Stromal cell of bone marrow (primary cell): ENCODE data around the gene OTUB1.

Experiments used
- DNase-seq: peaks from one replicate; pipeline ENCODE4 v3.0.0-alpha.2; 2012; ENCODE audit warnings: low read depth

OTUB1 gene

DNA sequence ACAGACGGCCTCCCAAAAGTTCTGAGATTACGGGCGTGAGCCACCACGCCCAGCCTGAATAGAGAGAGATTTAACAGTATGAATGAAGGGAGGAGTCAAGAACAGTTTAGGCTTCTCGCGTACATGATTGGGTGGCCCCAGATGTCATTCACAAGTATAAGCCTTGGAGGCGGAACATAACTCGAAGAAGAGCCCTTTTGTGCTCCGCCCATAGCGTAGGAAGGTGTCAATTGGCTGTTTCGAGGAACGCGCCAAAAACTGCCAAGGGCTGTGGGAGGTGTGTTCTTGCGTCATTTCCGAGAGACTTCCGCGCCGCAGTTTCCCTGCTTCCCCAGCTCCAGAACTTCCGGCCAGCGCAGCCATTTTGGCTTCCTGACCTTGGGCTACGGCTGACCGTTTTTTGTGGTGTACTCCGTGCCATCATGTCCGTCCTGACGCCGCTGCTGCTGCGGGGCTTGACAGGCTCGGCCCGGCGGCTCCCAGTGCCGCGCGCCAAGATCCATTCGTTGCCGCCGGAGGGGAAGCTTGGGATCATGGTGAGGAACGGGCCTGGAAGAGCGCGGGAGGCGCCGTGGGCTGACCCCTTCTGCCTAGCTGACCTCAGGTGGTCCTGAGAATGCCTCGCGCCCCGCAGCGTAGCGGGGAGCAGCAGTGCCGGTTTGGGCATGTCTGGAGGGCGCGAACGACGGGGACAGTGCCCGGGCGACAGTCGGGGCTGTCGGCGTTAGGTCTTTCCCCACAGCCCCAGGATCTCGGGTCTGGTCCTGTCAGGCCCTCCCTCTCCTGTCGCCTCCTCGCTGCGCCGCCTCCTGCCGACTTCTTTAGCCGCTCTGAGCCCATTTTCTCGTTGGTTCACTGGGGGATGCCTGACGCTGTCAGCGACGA lies 11.7 kb upstream of the OTUB1 start, which contains the start of gene COX8A:
TSS of gene COX8A (plus strand) at position 362 of the 885 bp plus-strand sequence. CDS start at position 423, 61 bp downstream.
- DNase-seq: peak; percentile 100

DNA sequence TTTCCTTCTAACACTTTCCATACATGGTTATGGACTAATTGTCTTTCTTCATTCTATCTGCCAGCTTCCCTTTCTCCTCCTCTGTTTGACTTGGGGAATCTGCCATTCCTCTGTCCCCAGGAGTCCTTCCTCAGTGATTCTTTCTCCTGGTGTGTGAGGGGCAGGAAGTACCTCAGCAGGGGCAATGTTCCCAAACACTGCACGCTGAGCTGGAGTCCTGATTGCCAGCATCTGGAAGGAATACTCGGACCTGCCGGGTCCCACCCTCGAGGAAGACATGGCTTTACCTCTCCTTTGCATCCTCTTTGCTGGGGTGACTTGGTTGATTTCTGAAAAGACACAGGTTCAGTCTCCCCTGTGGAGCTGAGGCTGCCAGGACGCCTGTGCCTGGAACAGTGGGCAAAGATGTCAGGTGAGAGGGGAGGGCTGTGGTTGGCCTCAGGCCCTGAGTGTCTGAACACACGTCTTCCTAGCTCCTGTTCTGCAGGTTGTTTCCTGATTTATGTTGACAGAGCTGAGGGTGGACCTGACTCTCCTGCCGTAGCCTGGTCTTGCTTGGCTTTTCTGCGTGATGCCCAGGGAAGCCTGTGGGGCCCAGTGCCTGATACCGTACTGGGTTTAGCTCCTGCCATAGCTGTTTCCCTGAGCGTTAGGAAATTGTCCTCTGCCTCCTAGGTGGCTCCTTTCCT lies 7.5 kb upstream of the OTUB1 start:
- DNase-seq: no peak

DNA sequence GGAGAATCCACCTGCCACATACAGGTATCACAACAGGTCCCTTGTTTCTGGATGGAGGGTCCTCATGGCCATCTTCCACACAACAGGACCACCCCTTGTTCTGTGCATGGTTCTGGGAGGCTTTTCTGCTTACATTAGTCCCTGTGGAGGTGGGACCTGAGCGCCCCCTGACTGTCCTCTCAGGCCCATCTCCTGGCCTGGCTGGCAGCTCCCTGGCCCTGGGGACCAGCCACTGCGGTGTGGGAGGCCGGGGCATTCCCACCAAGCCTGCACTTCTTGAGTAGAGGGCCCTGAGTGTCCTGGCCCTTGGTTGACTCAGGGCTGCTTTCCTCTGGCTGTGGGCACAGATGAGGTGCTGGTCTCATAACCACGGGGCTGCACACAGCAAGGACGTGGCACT lies 6.8 kb upstream of the OTUB1 start:
- no peak for DNase-seq

GRCh38 chr11:63985812-63986155 lies 454 bp upstream of the OTUB1 start:
- DNase-seq: no peak

GRCh38 chr11:63986932-63987513 lies 785 bp downstream of the OTUB1 start:
- no peak for DNase-seq

- no peak for DNase-seq
Measured at GRCh38 chr11:63991558-63991957, 5.3 kb downstream of the OTUB1 start.

DNA sequence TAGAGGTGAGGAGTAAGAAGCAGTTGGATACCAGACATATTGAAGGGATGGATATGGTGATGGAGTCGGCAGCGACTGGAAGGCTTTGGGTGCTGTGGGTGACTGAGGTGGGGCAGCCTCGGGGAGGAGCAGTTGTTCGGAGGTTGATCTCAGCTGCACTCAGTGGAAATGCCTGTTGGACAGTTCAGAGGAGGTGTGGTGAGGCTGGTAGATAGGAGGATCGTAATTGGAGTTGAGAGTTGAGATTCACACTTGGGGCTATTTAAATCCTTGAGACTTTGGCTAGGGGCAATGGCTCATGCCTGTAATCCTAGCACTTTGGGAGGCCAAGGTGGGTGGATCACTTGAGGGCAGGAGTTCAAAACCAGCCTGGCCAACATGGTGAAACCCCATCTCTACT lies 6.9 kb downstream of the OTUB1 start:
- DNase-seq: no peak

DNA sequence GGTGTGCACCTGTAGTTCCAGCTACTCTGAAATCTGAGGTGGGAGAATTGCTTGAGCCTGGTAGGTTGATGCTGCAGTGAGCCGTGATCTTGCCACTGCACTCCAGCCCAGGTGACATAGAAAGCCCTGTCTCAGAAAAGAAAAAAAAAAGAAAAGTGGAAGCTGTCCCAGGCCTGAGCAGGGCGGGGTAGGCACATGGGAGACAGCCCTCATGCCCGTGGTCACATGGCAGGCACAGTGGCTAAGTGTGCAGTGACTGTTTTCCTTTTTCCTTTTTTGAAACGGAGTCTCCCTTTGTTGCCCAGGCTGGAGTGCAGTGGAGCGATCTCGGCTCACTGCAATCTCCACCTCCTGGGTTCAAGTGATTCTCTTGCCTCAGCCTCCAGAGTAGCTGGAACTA lies 7.8 kb downstream of the OTUB1 start:
- DNase-seq: no peak

DNA sequence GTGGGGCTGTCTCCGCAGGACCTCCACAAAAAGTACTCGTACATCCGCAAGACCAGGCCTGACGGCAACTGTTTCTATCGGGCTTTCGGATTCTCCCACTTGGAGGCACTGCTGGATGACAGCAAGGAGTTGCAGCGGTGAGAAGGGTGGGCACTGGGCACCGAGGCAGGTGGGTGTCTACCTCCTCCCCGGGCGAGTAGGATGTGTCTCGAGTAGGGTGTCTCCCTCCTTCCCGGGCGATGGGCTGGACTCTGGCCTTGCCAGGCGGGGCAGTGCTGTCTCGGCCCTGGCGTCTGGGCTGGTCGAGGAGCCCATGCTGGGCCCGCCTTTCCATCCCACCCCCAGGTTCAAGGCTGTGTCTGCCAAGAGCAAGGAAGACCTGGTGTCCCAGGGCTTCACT lies 10.3 kb downstream of the OTUB1 start:
- no peak for DNase-seq

DNA sequence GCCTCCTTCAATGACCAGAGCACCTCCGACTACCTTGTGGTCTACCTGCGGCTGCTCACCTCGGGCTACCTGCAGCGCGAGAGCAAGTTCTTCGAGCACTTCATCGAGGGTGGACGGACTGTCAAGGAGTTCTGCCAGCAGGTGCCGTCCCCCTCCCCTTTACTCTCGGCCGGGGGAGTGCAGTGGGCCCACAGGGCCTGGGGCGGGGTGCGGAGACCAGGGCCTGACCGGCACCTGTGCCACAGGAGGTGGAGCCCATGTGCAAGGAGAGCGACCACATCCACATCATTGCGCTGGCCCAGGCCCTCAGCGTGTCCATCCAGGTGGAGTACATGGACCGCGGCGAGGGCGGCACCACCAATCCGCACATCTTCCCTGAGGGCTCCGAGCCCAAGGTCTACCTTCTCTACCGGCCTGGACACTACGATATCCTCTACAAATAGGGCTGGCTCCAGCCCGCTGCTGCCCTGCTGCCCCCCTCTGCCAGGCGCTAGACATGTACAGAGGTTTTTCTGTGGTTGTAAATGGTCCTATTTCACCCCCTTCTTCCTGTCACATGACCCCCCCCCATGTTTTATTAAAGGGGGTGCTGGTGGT lies 11.0 kb downstream of the OTUB1 start:
- no peak for DNase-seq

GRCh38 chr11:63997801-63998337 lies 11.6 kb downstream of the OTUB1 start:
- no peak for DNase-seq

DNA sequence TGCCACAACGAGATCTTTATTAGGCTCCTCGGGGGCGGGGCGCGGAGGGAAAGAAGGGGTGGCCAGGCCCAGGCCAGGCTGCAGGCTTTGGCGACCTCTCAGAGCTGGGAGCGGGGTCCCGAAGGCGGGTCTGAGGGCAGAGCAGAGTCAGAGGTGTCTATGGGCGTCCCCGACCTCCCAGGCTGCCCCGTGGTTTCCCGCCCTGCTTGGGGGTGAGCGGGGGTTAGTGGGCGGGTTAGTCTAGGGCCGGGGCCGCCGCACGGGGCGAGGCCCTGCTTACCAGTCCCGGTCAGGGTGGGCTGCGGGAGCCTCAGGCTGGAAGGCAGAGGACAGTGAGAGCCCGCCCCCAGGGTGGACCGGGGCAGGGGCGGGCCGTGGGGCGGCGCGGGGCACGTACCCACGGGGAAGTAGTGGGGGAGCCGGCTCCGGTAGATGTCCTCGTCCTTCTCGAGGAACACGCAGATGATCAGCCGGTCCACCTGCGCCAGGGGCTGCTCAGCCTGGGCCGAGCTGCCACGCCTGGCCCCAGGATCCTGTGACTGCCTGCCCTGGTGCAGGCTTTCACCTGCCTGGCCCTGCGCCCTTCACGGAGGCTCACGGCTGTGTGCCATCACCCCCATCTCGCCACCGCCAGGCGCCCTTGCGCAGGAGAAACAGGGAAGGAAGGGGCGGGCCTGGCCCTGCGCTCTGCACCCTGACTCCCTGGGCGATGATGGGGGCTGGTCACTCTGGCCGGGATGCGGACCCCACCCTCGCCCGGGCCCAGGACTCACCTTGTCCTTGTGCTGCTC lies 12.5 kb downstream of the OTUB1 start:
- no peak for DNase-seq

DNA sequence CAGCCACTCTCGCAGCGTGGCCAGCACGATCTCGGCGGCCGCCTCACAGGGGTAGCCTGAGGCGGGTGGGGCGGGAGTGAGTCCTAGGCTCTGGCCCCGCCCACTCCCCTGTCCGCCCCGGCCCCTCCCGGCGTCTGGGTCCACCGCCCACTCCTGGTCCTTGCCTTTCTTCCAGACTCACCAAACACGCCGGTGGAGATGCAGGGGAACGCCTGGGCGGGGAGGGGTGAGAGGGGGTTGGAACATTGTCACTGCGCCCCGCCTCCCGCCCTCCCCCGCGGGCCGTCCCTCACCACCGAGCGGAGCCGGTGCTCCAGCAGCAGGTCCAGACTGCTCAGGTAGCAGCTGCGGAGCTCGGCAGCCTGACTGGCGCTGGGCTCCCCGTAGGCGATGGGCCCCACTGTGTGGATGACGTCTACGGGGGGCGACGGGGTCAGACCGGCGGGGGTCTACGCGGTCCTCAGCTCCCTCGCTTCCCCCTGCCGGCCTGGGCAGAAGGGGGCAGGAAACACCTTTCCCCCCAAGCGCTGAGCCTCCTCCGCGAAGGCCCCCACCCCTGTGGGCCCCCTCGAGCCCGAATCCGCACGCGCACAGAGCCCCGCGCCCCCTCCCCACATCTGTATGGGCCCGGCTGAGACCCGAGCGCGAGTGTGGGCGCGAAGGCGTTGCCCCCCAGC lies 13.2 kb downstream of the OTUB1 start:
- no peak for DNase-seq

DNA sequence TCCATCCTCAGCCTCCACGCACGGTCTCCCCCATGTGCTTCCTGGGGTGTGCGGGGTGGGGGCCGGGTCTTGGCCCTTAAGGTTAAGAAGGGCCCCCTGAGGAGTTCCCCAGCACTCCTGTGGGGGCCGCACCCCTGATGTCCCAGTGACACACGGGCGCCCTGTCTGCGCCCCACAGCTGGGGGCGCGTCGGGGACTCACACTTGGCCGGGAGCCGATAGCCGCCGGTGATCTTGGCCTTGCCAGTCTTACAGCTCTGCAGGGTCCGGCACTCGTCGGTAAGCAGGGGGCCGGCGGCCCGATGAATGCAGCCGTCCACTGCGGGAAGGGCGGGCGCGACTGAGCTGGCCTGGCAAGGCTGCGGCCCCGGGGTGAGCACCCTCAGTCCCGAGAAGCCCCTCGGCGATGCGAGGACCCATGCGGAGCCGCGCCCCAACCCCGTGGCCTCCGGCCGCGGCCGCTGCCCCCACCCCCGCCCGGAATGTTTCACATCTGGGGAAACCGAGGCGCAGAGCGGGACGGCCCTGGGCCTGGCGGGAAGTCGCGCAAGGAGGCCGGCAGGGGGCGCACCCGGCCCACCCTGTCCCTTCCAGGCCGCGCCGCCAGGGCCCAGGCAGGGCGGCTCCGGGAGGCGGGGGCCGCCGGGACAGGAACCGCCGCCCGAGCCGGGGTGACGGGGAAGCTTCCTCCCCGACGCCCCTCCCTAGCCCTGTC lies 13.9 kb downstream of the OTUB1 start:
- peak; percentile 33 for DNase-seq

- DNase-seq: no peak
Measured at GRCh38 chr11:64000740-64001483, 14.7 kb downstream of the OTUB1 start.

DNA sequence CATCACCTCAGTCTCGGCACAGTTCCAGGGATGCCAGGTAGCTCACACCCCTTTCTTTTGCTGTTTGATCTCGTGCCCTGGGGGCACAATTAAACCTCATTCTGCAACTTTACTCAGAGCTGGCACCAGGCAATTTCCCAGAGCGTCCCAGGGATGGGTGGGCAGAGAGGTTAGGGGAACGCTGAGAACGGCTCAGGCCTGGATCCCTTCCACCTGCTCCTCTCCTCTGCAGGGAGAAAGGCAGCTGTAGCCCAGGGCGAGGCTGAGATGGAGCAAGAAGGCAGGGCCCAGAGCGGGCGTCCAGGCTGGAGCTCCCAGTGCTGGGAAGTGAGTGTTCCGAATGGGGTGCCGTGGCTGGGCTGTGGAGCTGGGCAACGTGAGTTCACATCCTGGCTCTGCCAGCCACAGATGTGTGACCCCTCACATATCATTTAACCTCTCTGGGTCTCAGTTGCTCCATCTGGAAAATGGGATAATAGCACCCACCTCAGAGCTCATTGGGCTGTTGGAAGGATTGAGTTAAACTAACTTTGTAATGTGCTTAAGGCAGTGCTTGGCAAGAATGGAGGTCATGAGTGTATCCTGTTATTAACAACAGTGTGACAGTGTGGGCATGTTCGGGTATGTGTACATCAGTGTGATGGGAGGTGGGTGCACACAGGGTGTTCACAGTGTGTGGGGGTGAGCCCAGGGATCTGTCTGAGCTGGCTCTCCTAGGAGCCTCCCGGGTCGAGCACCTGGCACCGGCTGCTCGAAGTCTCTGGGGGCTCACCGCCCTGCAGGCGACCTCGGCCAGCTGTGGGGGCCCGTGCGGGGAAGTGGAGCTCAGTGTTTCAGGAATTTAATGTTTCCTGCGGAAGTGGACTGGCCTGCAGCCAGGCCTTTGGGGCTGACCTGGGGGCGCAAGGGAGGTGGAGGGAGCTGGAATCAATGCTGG lies 15.5 kb downstream of the OTUB1 start:
- DNase-seq: no peak

- no peak for DNase-seq
Measured at GRCh38 chr11:64003807-64004589, 17.8 kb downstream of the OTUB1 start.

DNA sequence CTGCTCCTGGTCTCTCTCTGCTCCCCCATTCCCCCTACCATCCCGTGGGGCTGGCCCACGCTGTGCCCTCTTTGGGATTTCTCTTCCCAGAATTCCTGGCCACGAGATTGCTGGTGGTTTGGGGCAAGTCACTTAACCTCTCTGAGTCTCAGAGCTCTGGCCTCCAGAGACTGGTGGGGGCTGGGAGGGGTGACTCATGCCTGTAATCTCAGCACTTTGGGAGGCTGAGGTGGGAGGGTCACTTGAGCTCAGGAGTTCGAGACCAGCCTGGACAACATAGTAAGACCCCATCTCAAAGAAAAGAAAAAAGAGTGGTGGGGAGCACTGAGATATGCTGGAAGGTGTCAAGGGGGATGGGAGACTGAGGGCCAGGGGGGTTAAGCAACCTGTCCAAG lies 18.3 kb downstream of the OTUB1 start:
- DNase-seq: no peak
